GM19099 (cell line): ENCODE data around the gene SUMF2.

Source experiments
- POLR2A ChIP-seq: IDR thresholded peaks from 3 replicates; pipeline ENCODE4 v1.6.1; 2011; ENCODE audit warnings: low read depth; ENCODE audit not compliant: insufficient read length; ENCODE audit errors: extremely low read depth

SUMF2 gene

GRCh38 chr7:56062382-56062781, 1.7 kb upstream of the SUMF2 start:
- TF ChIP-seq POLR2A, result no peak

DNA sequence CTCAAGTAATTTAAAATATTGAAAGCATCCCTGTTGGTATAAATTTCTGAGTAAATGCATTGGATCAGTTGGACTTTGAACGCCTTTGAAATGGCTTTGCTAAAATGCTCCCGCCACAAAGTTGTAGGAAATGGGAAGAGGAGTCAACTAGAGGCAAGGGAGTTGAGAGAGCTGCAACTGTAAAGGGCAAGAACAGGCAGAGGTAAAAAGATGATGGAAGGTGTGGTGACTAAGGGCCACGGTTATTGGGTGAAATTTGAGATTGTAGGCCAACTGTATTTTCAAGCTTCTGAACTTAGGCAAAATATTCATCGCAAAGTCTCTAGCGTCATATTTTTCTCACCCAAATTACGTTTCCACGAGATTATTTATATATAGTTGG, 595 bp upstream of the SUMF2 start:
- TF ChIP-seq POLR2A, result no peak

GRCh38 chr7:56074371-56074791, 10.3 kb downstream of the SUMF2 start:
- TF ChIP-seq POLR2A, result no peak

DNA sequence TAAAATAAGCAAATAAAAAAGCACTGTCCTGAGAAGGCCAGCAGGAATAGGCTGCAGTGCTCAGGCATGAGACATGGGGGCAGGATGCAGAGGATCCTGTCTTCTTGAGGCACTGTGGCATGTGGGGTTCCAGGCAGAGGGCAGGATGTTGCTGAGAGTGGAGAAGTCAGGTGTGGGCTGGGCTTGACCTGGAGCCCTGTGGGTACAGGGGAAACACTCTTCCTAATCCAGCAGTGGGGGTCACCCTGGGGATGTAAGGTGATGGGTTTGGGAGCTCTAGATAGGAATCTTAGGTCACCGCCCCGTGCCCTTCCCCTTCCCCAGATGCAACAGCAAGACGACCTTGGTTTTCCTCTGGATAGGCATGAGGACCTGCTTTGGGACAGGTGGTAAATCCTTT, 13.6 kb downstream of the SUMF2 start:
- TF ChIP-seq POLR2A, result no peak

- no peak for TF ChIP-seq POLR2A
Observed at GRCh38 chr7:56078196-56078595, 14.1 kb downstream of the SUMF2 start.

DNA sequence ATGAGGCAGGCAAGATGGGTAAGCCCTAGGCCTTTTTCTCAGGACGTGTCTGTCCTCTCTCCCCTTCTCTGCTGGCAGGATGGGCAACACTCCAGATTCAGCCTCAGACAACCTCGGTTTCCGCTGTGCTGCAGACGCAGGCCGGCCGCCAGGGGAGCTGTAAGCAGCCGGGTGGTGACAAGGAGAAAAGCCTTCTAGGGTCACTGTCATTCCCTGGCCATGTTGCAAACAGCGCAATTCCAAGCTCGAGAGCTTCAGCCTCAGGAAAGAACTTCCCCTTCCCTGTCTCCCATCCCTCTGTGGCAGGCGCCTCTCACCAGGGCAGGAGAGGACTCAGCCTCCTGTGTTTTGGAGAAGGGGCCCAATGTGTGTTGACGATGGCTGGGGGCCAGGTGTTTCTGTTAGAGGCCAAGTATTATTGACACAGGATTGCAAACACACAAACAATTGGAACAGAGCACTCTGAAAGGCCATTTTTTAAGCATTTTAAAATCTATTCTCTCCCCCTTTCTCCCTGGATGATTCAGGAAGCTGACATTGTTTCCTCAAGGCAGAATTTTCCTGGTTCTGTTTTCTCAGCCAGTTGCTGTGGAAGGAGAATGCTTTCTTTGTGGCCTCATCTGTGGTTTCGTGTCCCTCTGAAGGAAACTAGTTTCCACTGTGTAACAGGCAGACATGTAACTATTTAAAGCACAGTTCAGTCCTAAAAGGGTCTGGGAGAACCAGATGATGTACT, 15.5 kb downstream of the SUMF2 start:
- no peak for TF ChIP-seq POLR2A

DNA sequence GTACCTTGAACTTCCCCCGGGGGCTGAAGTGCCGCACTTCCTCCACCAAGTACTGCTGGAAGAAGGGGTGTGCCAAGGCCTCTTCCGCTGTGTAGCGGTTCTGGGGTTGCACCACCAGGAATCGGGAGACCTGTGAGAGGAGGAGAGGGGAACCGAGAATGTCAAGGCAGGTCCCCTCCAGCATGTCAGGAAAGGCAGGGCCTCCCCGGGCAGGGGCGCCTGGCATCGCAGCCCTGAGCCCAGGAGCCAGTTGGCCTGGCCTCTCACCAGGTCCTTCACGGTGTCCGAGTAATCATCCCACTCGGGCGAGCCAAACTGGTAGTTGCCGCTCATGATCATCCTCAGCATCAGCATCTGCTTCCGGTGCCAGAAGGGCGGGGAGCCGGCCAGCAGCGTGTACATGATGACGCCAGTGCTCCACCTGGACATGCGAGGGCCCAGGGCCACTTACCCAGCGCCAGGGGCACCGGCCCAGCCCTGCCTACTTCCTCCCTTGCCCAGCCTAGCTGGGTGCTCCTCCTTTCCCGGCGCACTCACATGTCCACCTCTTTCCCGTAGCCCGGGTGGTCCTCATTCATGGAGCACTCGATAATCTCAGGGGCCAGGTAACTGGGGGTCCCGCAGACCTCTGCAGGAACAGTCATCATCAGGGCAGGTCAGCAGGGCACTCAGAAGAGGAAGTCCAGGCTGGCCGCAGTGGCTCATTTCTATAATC, 17.7 kb downstream of the SUMF2 start:
- no peak for TF ChIP-seq POLR2A

GRCh38 chr7:56083150-56083785, 19.2 kb downstream of the SUMF2 start:
- TF ChIP-seq POLR2A, result no peak

DNA sequence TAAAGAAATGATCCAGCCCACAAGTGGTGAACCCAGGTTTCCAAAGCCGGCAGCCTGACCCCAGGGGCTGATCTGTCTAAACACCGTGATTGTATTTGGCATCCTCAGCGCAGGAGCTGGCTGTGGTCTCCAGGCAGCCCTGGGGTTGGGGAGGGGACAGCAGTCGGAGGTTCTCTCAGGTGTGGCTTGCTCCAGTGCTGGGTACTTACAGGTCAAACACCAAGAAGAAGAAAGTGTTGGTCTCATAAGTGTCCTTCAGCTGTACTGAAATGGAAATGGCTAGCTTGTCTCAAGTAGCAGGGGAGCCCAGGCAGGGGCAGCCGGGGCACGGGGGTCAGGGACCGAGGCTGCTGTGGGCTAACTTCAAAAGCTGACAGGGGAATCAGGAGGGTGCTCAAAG, 22.7 kb downstream of the SUMF2 start:
- no peak for TF ChIP-seq POLR2A

DNA sequence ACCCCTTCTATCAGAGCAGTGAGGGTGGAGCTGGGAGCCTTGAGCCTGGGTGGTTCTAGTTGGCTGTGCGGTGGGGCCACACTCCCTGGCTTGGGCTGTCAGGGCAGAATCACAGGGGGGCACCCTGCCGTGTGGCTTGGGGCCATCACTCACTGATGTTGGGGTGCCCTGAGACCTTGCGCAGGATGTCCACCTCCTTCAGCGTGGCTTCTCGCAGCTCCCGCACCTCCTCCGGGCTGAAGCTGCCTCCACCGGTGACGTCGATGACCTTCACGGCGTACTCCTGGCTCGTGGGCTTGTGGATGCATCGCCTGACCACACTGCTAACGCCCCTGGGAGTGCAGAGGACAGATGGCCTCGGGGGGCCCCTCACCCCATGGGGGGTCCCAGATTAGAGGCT, 23.4 kb downstream of the SUMF2 start:
- TF ChIP-seq POLR2A, result no peak

DNA sequence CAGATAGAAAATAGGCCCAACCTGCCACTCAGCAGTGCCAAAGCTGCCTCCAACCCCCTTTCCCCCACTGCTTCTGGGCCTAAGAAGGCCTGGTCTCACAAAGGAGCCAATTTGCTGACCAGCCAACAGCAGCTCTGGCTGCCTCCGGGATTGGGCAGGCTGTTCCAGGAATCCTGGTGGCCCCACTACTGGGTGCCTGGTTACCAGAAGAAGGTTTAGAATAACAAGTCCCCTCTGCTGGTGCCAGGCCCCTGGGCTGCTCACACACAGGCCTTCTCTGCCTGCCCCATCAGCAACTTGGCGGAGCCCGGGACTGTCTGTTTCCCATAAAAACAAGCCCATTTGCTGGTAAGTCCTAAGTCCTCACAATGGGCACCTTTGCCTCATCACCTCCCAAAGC, 27.5 kb downstream of the SUMF2 start:
- TF ChIP-seq POLR2A, result no peak

- no peak for TF ChIP-seq POLR2A
Observed at GRCh38 chr7:56092789-56093531, 28.9 kb downstream of the SUMF2 start, which contains the start of gene PHKG1. Gene PHKG1 (minus strand): TSS chr7:56092952. CDS start chr7:56088941, 4,011 bp downstream.

GRCh38 chr7:56097700-56098099, 33.6 kb downstream of the SUMF2 start:
- no peak for TF ChIP-seq POLR2A

GRCh38 chr7:56099653-56100052, 35.6 kb downstream of the SUMF2 start:
- no peak for TF ChIP-seq POLR2A

DNA sequence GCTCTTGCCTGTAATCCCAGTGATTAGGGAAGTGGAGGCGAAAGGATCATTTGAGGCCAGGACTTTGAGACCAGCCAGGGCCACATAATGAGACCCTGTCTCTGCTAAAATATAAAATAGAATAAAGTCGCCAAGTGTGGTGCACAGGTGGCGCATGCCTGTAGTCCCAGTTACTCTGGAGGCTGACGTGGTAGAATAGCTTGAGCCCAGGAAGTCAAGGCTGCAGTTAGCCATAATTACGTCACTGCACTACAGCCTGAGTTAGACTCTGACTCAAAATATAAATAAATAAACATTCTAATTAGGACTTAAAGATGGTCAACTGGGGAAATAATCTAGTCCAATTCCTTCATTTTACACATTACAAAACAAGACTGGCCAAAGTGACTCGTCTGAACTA, 41.4 kb downstream of the SUMF2 start:
- TF ChIP-seq POLR2A, result no peak
